ENCODE results near the gene LIFR.

LIFR gene

DNA sequence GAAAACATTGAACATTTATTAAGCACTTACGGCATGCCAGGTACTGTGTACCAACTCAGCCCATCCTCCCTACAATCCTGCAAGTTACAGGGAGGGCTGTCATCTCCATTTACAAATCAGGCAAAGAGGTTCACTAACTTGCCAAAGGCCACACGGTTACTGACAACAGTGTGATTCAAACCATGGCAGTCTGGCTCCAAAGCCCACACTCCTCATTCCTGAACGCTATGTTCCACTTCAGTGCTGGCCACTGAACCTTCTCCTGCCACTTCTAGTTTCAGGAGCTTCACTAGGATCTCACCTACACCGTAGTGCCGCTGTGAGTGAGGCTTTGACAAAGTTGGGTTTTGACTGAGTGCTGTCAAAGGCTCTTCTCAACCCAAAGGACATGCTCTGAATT is 7.2 kb upstream of the LIFR start:
- Mint-ChIP-seq H3K36me3 (no peaks in the 10 kb centered on the region), H3K27me3 (peaks cover 24% of the 10 kb centered on the region), H3K9me3 (no peaks in the 10 kb centered on the region), H3K4me3 (no peak overlapping the region), H3K27ac (no peak overlapping the region), H3K4me1 (no peaks in the 10 kb centered on the region)

GRCh38 chr5:38562444-38563210 is 6.2 kb upstream of the LIFR start:
- no peak overlapping the region for H3K27ac Mint-ChIP-seq
- H3K4me1 Mint-ChIP-seq, result no peaks in the 10 kb centered on the region
- H3K36me3 Mint-ChIP-seq, result no peaks in the 10 kb centered on the region
- H3K4me3 Mint-ChIP-seq, result no peak overlapping the region
- peaks cover 23% of the 10 kb centered on the region for H3K27me3 Mint-ChIP-seq
- no peaks in the 10 kb centered on the region for H3K9me3 Mint-ChIP-seq

DNA sequence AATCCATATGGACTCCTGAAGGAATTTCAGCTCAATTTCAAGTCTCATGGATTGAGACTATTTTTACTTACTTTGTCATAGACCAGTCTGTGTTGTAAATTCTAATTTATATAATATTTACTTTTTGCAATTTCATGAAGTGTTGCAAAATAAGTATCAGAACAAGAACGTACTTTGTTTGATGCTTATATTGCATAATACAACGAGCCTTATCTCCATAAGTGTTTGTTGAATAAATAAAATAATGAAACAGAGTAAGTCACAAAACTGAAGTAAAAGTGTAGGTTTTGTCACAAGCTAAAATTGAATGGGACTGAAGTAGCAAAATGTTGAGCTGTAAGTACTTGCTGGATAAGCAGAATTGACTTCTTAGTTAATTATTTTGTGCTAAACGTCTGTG is 3.0 kb upstream of the LIFR start:
- Mint-ChIP-seq H3K36me3 (peaks cover 1% of the 10 kb centered on the region), H3K27ac (no peak overlapping the region), H3K27me3 (peaks cover 40% of the 10 kb centered on the region), H3K9me3 (no peaks in the 10 kb centered on the region), H3K4me1 (peaks cover 10% of the 10 kb centered on the region), H3K4me3 (no peak overlapping the region)

GRCh38 chr5:38557792-38558191 is 1.3 kb upstream of the LIFR start:
- Mint-ChIP-seq H3K4me3 (peak overlapping the region; percentile 69), H3K27ac (no peak overlapping the region)

DNA sequence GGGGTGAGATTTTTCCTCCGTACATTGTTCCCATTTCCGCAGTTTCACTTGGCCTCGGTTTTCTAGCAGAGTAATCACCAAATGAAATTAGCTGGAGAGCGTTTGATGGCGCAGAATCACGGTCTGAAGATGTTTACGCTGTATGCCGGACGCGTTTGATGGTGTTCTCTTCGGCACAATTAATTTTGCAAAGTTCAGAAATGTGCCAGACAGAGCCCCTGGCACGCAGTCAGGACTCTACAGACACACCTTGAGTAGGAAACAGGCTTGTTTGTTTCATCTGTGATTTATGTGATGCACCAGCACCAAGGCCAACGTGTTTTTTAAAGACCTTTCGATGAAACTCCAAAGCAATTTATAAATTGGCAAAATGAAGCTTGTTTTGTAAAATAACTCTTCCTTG is 863 bp upstream of the LIFR start:
- H3K27me3 Mint-ChIP-seq, result peaks cover 50% of the 10 kb centered on the region
- H3K4me1 Mint-ChIP-seq, result peaks cover 10% of the 10 kb centered on the region
- no peak overlapping the region for H3K27ac Mint-ChIP-seq
- H3K4me3 Mint-ChIP-seq, result peak overlapping the region; percentile 69
- peaks cover 1% of the 10 kb centered on the region for H3K36me3 Mint-ChIP-seq
- no peaks in the 10 kb centered on the region for H3K9me3 Mint-ChIP-seq

More at GRCh38 chr5:38557792-38558191, 1.3 kb upstream of the LIFR start:
- H3K9me3 Mint-ChIP-seq, result no peaks in the 10 kb centered on the region
- H3K27me3 Mint-ChIP-seq, result peaks cover 48% of the 10 kb centered on the region
- peaks cover 10% of the 10 kb centered on the region for H3K4me1 Mint-ChIP-seq
- peaks cover 1% of the 10 kb centered on the region for H3K36me3 Mint-ChIP-seq

DNA sequence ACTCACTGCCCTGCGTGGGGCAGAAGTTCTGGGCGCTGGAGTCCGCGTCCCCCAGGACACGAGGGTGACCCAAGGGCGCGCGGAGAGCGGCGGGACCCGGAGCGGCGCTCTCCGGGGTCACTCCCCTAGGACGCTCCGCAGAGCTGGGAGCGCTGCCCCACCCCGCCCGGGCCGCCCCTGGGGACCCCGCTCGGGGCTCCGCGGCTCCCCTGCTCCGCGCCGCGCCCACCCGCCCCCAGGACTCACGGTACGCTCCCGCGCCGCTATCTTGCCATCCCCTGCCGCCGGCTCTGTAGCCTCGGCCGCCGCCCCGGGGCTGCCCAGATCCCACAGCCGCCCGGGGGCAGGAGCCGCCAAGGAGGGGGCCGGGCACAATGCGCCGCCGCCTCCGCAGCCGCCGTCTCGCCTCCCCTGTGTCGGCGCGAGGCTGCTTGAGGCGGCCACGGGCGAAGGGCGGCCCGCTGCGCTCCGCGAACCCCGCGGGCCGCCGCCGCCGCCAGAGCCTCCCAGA is 303 bp downstream of the LIFR start:
- Mint-ChIP-seq H3K4me1 (peaks cover 10% of the 10 kb centered on the region), H3K9me3 (no peaks in the 10 kb centered on the region), H3K27ac (no peak overlapping the region), H3K4me3 (peak overlapping the region; percentile 89), H3K27me3 (peaks cover 53% of the 10 kb centered on the region), H3K36me3 (peaks cover 1% of the 10 kb centered on the region)

DNA sequence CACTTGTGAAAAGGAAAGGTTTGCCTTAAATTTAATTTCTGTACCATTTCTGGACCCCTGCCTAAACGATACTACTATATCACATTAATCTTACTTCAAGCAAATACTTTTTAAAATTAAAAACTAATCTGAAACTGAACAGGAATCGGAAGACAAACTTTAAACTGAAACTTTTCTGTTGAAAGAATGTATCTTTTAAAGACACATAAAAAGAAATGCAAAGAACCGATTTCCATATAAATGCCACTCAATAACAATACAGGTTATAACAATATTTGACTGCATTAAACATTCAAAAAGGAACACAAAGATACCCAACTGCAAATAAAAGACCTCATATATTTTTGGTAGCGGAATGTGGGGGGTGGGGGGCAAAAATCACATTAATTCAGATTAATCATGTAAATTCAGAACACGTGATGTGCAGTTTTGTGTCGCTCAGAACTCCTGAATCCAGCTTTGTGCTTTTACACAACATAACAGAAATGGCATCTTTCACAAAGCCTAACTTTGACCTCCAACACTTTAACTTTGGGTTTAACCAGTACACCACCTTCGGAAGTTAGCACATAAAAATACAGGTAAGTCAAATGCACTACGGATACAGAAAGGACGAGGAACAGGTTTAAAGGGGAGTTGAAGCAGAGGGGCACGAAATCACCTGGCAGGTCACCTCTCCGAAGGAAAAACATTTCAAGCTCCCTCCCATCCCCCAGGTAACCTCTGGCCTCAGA is 925 bp downstream of the LIFR start:
- Mint-ChIP-seq H3K27ac (no peak overlapping the region), H3K4me3 (peak overlapping the region; percentile 89), H3K36me3 (peaks cover 1% of the 10 kb centered on the region), H3K9me3 (no peaks in the 10 kb centered on the region), H3K27me3 (peaks cover 53% of the 10 kb centered on the region), H3K4me1 (peaks cover 10% of the 10 kb centered on the region)

- H3K36me3 Mint-ChIP-seq, result peaks cover 1% of the 10 kb centered on the region
- peak overlapping the region; percentile 89 for H3K4me3 Mint-ChIP-seq
- no peaks in the 10 kb centered on the region for H3K9me3 Mint-ChIP-seq
- no peak overlapping the region for H3K27ac Mint-ChIP-seq
- peaks cover 53% of the 10 kb centered on the region for H3K27me3 Mint-ChIP-seq
- H3K4me1 Mint-ChIP-seq, result peaks cover 10% of the 10 kb centered on the region
Measured at GRCh38 chr5:38554861-38555260, 1.6 kb downstream of the LIFR start.

DNA sequence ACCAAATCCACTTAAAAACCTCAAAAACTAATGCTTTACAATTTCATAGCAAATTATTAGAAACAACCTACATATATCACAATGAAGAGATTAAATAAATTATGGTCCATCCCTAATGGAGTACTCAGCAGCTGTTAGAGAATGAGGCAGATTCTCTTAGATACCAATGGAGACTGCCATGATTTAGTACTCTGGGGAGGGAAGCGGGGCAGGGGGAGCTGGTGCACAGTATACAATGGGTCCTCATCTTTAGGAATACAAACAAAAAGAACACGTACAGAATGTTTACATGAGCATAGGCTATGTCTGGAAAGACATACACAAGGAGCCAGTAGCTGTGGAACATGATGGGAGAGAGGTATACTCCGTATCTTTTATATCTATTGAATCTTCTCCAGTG is 2.0 kb downstream of the LIFR start:
- Mint-ChIP-seq H3K9me3 (no peaks in the 10 kb centered on the region), H3K27me3 (peaks cover 52% of the 10 kb centered on the region), H3K36me3 (peaks cover 1% of the 10 kb centered on the region), H3K27ac (no peak overlapping the region), H3K4me3 (no peak overlapping the region), H3K4me1 (peaks cover 10% of the 10 kb centered on the region)

GRCh38 chr5:38553001-38553521 is 3.4 kb downstream of the LIFR start:
- Mint-ChIP-seq H3K9me3 (no peaks in the 10 kb centered on the region), H3K27me3 (peaks cover 42% of the 10 kb centered on the region), H3K4me1 (peaks cover 10% of the 10 kb centered on the region), H3K4me3 (no peak overlapping the region), H3K27ac (no peak overlapping the region), H3K36me3 (peaks cover 1% of the 10 kb centered on the region)

- Mint-ChIP-seq H3K9me3 (no peaks in the 10 kb centered on the region), H3K4me1 (peaks cover 10% of the 10 kb centered on the region), H3K27me3 (peaks cover 35% of the 10 kb centered on the region), H3K36me3 (peaks cover 1% of the 10 kb centered on the region), H3K27ac (no peak overlapping the region), H3K4me3 (no peak overlapping the region)
Measured at GRCh38 chr5:38551030-38552017, 5.1 kb downstream of the LIFR start.

DNA sequence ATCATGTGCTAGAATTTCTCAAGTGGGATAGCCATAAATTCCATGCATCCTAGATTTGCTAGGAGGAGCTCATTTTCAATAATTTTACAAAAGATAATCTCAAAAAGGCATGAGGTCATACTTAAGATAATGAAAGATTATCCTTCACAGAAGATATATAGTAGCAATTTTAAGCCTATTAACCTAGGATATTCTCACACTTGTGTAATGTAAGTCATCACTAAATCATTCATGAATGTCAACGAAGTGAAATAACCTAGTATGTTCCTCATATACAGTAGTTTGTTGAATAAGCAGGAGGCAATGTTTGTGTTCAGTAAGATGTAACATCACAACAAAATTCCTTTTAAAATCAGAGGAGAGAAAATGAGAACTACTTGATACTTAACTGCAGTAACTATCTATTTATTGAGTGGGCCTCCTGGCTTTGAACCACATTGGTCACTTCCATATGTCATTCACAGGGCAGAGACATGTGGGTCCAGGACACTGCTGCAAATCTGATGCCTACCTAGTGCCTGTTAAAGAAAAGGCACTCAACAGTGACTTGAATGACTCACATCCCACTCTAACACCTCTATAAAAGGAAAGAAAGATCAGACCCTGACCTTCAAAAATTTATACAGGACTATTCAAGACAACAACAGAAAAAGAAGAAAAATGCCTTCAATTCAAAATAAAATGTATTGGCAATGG is 8.2 kb downstream of the LIFR start:
- Mint-ChIP-seq H3K27ac (no peak overlapping the region), H3K36me3 (no peaks in the 10 kb centered on the region), H3K9me3 (no peaks in the 10 kb centered on the region), H3K4me3 (no peak overlapping the region), H3K27me3 (peaks cover 21% of the 10 kb centered on the region), H3K4me1 (no peaks in the 10 kb centered on the region)

- no peak overlapping the region for H3K27ac Mint-ChIP-seq
- H3K36me3 Mint-ChIP-seq, result no peaks in the 10 kb centered on the region
- H3K4me1 Mint-ChIP-seq, result no peaks in the 10 kb centered on the region
- no peaks in the 10 kb centered on the region for H3K9me3 Mint-ChIP-seq
- H3K4me3 Mint-ChIP-seq, result no peak overlapping the region
- H3K27me3 Mint-ChIP-seq, result peaks cover 14% of the 10 kb centered on the region
Measured at GRCh38 chr5:38547257-38547656, 9.2 kb downstream of the LIFR start.

DNA sequence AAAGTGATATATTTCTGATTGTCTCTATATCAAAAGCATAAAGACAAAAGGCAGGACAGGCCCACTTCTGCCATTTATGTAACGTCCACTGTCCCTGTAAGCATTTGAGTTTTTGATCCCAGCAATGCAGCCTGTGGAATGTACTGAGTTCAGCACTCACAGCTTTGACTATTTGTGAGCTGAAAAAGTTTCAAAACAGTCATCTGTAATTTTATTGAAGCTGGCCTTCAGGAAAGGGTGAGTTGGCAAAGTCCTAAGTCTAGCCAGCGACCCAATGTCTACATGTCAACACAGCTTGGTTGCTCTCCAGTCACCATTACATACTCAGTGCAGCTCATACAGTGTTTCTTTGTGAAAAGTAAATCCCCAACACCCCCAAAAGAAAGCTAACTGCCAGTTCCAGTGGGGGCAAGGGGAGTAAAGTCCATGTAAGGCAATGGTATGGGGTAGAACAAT is 9.7 kb downstream of the LIFR start:
- Mint-ChIP-seq H3K27me3 (peaks cover 11% of the 10 kb centered on the region), H3K4me3 (no peak overlapping the region), H3K9me3 (no peaks in the 10 kb centered on the region), H3K36me3 (no peaks in the 10 kb centered on the region), H3K27ac (no peak overlapping the region), H3K4me1 (no peaks in the 10 kb centered on the region)
